ENCODE results near the gene EEFSEC. TPM values are rescaled to one million over a fixed set of nuclear protein-coding genes. Genes with fewer than 3 reads are reported as not detected.

EEFSEC gene
- total and polyA plus RNA-seq, 7 experiments from 2014 or later = 17.3 to 31.4 (median 18.3) TPM

GRCh38 chr3:128170866-128171516, 17.7 kb downstream of the EEFSEC start:
- H3K27me3 Mint-ChIP-seq = no peaks in the 10 kb centered on the region
- intact Hi-C loops (cut with micrococcal nuclease) = loop anchor here in 1 of 2 donors (1.0 kb wide), 1 partner anchor 151 kb away; no protein-coding TSS in a partner anchor
- peaks cover 4 to 69% (median 50%) of the 10 kb centered on the region in 7 donors for H3K4me1 Mint-ChIP-seq

DNA sequence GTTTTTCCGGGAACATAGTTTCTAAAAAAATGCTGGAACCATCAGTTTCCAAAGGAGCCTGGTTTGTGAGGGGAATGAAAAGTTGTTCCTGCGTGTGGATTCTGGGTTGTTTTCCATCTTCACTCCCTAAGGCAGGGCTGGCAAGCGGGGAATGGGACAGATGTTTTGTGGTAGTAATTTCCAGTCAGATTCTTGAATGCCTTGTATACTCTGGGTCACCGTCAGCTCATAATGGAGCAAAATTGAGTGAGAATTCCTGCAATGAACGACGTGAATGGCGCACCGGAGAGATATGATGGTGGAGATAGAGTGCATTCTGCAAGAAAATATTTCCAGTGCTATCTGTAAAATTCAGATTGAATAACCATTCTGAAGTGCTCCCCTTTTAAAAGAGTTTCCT, 19.9 kb downstream of the EEFSEC start:
- Mint-ChIP-seq H3K27me3 (no peaks in the 10 kb centered on the region), H3K36me3 (no peaks in the 10 kb centered on the region), H3K4me1 (peaks cover 4 to 69% (median 50%) of the 10 kb centered on the region in 7 donors), H3K4me3 (no peak overlapping the region), H3K9me3 (no peaks in the 10 kb centered on the region), H3K27ac (peak overlapping the region in 2 of 9 donors; percentile 11 to 31)
- POLR2A ChIA-PET = no interaction called here
- Histone ChIP-seq H3K4me1 (ENCODE audit: control insufficient read depth in 2 of 2, insufficient read depth in 2 of 2, low read length in 2 of 2) (peaks cover 0 to 18% of the 10 kb centered on the region in 2 donors), H3K27ac (ENCODE audit: low read depth, low read length) (no peak overlapping the region), H3K4me3 (ENCODE audit: low read length) (no peak overlapping the region), H3K27me3 (ENCODE audit: control insufficient read depth in 2 of 2, insufficient read depth in 2 of 2, low read length in 2 of 2) (no peaks in the 10 kb centered on the region), H3K9me3 (ENCODE audit: control insufficient read depth in 2 of 3, low read length in 3 of 3) (no peaks in the 10 kb centered on the region), H3K36me3 (ENCODE audit: control insufficient read depth in 2 of 3, insufficient read depth in 3 of 3, low read length in 3 of 3) (no peaks in the 10 kb centered on the region)
- intact Hi-C loops (cut with micrococcal nuclease) = no loop called here
- CTCF ChIA-PET = interaction anchor here (2.3 kb wide), 1 partner anchor 149 kb away, joined by 11 read pairs; no protein-coding TSS in a partner anchor
- ATAC-seq (no peak), DNase-seq (no peak)

More at GRCh38 chr3:128170866-128171516, 17.7 kb downstream of the EEFSEC start:
- ChIA-PET CTCF (interaction anchor here (0.6 kb wide), 1 partner anchor 127 kb away, joined by 5 read pairs; no protein-coding TSS in a partner anchor), POLR2A (interaction anchor here (0.6 kb wide), 1 partner anchor 1112 kb away, joined by 3 read pairs; no protein-coding TSS in a partner anchor)
- Histone ChIP-seq H3K36me3 (ENCODE audit: control insufficient read depth in 2 of 3, insufficient read depth in 3 of 3, low read length in 3 of 3) (no peaks in the 10 kb centered on the region), H3K27ac (ENCODE audit: low read depth, low read length) (no peak overlapping the region), H3K4me1 (ENCODE audit: control insufficient read depth in 2 of 2, insufficient read depth in 2 of 2, low read length in 2 of 2) (peaks cover 0 to 13% of the 10 kb centered on the region in 2 donors), H3K27me3 (ENCODE audit: control insufficient read depth in 2 of 2, insufficient read depth in 2 of 2, low read length in 2 of 2) (no peaks in the 10 kb centered on the region), H3K9me3 (ENCODE audit: control insufficient read depth in 2 of 3, low read length in 3 of 3) (no peaks in the 10 kb centered on the region), H3K4me3 (ENCODE audit: low read length) (no peak overlapping the region)
- DNase-seq (peak in 3 of 9 donors; percentile 10 to 16 (median 11)), ATAC-seq (peak; percentile 57)
- peak overlapping the region in 2 of 9 donors; percentile 58 to 86 for H3K27ac Mint-ChIP-seq
- H3K4me3 Mint-ChIP-seq = no peak overlapping the region
- peaks cover 0 to 9% (median 8%) of the 10 kb centered on the region in 5 donors for H3K36me3 Mint-ChIP-seq
- H3K9me3 Mint-ChIP-seq = no peaks in the 10 kb centered on the region

GRCh38 chr3:128173849-128174248, 20.6 kb downstream of the EEFSEC start:
- peak overlapping the region in 6 of 9 donors; percentile 11 to 82 (median 30) for H3K27ac Mint-ChIP-seq
- DNase-seq = no peak
- peaks cover 0 to 18% of the 10 kb centered on the region in 2 donors for H3K4me1 ChIP-seq (ENCODE audit: control insufficient read depth in 2 of 2, insufficient read depth in 2 of 2, low read length in 2 of 2)
- ChIA-PET POLR2A (no interaction called here), CTCF (interaction anchor here (2.3 kb wide), 1 partner anchor 149 kb away, joined by 11 read pairs; no protein-coding TSS in a partner anchor)
- ATAC-seq = no peak
- no peak overlapping the region for H3K4me3 ChIP-seq (ENCODE audit: low read length)
- H3K9me3 ChIP-seq (ENCODE audit: control insufficient read depth in 2 of 3, low read length in 3 of 3) = no peaks in the 10 kb centered on the region
- H3K36me3 Mint-ChIP-seq = no peaks in the 10 kb centered on the region
- H3K4me1 Mint-ChIP-seq = peaks cover 4 to 69% (median 51%) of the 10 kb centered on the region in 7 donors
- intact Hi-C loops (cut with micrococcal nuclease) = no loop called here
- no peaks in the 10 kb centered on the region for H3K9me3 Mint-ChIP-seq
- no peaks in the 10 kb centered on the region for H3K27me3 Mint-ChIP-seq
- H3K36me3 ChIP-seq (ENCODE audit: control insufficient read depth in 2 of 3, insufficient read depth in 3 of 3, low read length in 3 of 3) = no peaks in the 10 kb centered on the region
- H3K27ac ChIP-seq (ENCODE audit: low read depth, low read length) = no peak overlapping the region
- H3K27me3 ChIP-seq (ENCODE audit: control insufficient read depth in 2 of 2, insufficient read depth in 2 of 2, low read length in 2 of 2) = no peaks in the 10 kb centered on the region
- H3K4me3 Mint-ChIP-seq = peak overlapping the region in 2 of 10 donors; percentile 35 to 53

DNA sequence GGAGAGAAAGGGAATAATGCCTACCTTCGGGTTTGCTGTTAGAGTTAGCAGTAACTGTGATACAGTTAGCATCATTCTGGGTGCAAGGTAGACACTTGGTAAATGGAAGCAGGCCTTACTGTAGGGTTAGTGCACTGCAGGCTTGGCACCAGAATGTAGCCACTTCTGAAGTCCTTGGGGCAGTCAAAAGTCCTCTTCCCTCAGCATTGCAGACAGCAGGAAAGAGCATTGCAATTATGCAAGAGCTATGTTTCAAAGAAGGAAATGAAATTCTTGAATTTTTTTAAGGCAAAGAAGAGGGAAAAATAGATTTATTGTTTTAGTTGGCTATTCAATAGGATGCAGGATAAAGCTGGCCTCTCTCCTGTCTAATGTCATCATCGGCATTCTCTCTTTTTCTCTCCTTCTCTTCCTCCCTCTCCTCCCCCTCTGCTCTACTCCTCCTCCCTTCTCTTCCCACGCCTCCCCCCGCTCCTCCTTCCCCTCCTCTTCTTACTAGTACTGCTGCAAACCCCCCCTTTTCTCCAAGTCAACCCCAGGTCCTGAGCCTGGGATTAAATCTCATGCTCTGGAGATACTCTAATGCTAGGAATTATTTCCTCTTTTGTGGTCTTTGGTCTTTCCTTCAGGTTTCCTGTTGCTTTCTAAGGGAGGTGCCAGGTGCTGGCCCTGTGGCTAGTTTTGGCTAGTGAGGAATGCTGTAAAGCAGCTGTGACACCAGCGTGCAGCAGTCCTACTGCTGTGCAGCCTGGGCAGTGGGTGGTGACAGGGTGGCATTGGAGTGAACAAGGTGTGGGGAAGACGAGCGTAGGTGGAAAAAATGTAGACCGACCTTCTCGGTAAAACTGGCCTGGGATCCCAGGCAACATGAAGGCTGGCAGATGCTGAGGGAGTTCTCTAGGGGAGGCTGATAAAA, 21.7 kb downstream of the EEFSEC start:
- Mint-ChIP-seq H3K4me3 (peak overlapping the region in 7 of 10 donors; percentile 0 to 77 (median 53)), H3K27me3 (no peaks in the 10 kb centered on the region), H3K36me3 (peaks cover 0 to under 1% (median 0%) of the 10 kb centered on the region in 5 donors), H3K27ac (peak overlapping the region in 4 of 9 donors; percentile 6 to 84 (median 9)), H3K4me1 (peaks cover 4 to 79% (median 61%) of the 10 kb centered on the region in 7 donors), H3K9me3 (no peaks in the 10 kb centered on the region)
- ChIA-PET CTCF (no interaction called here), POLR2A (no interaction called here)
- H3K36me3 ChIP-seq (ENCODE audit: control insufficient read depth in 2 of 3, insufficient read depth in 3 of 3, low read length in 3 of 3) = no peaks in the 10 kb centered on the region
- peaks cover 0 to 18% of the 10 kb centered on the region in 2 donors for H3K4me1 ChIP-seq (ENCODE audit: control insufficient read depth in 2 of 2, insufficient read depth in 2 of 2, low read length in 2 of 2)
- DNase-seq (no peak), ATAC-seq (no peak)
- intact Hi-C loops (cut with micrococcal nuclease) = no loop called here
- H3K9me3 ChIP-seq (ENCODE audit: control insufficient read depth in 2 of 3, low read length in 3 of 3) = no peaks in the 10 kb centered on the region
- H3K27me3 ChIP-seq (ENCODE audit: control insufficient read depth in 2 of 2, insufficient read depth in 2 of 2, low read length in 2 of 2) = no peaks in the 10 kb centered on the region
- H3K27ac ChIP-seq (ENCODE audit: low read depth, low read length) = no peak overlapping the region
- H3K4me3 ChIP-seq (ENCODE audit: low read length) = no peak overlapping the region

DNA sequence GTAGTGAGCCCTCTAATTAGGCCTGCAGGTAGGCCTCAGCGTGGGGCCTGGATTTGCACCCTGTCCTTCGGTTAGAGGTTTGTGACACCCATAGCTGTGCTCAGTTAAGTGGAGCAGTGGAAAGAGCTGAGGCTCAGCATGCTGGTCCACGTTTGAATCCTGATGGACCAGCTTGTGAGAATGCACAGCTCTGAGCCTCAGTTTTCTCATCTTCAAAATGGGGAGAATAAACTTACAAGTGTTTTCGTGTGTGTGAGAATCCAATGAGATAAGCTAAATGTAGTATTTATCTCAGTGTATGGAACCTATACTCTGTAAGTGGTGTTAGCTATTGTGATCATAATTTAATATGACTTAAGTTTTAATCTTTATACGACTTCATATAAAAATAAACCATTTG, 22.5 kb downstream of the EEFSEC start:
- Histone ChIP-seq H3K36me3 (ENCODE audit: control insufficient read depth in 2 of 3, insufficient read depth in 3 of 3, low read length in 3 of 3) (no peaks in the 10 kb centered on the region), H3K27ac (ENCODE audit: low read depth, low read length) (no peak overlapping the region), H3K4me3 (ENCODE audit: low read length) (no peak overlapping the region), H3K4me1 (ENCODE audit: control insufficient read depth in 2 of 2, insufficient read depth in 2 of 2, low read length in 2 of 2) (peaks cover 0 to 18% of the 10 kb centered on the region in 2 donors), H3K27me3 (ENCODE audit: control insufficient read depth in 2 of 2, insufficient read depth in 2 of 2, low read length in 2 of 2) (no peaks in the 10 kb centered on the region), H3K9me3 (ENCODE audit: control insufficient read depth in 2 of 3, low read length in 3 of 3) (no peaks in the 10 kb centered on the region)
- Mint-ChIP-seq H3K4me3 (peak overlapping the region in 3 of 10 donors; percentile 5 to 53 (median 34)), H3K36me3 (peaks cover 0 to 9% (median 4%) of the 10 kb centered on the region in 5 donors), H3K4me1 (peaks cover 4 to 82% (median 67%) of the 10 kb centered on the region in 7 donors), H3K27ac (peak overlapping the region in 3 of 9 donors; percentile 10 to 20 (median 17)), H3K9me3 (no peaks in the 10 kb centered on the region), H3K27me3 (no peaks in the 10 kb centered on the region)
- ChIA-PET POLR2A (interaction anchor here (0.6 kb wide), 2 partner anchors 21 to 130 kb away, joined by 4 to 5 read pairs; no protein-coding TSS in a partner anchor), CTCF (no interaction called here)
- intact Hi-C loops (cut with micrococcal nuclease) = no loop called here
- DNase-seq = no peak
- no peak for ATAC-seq

DNA sequence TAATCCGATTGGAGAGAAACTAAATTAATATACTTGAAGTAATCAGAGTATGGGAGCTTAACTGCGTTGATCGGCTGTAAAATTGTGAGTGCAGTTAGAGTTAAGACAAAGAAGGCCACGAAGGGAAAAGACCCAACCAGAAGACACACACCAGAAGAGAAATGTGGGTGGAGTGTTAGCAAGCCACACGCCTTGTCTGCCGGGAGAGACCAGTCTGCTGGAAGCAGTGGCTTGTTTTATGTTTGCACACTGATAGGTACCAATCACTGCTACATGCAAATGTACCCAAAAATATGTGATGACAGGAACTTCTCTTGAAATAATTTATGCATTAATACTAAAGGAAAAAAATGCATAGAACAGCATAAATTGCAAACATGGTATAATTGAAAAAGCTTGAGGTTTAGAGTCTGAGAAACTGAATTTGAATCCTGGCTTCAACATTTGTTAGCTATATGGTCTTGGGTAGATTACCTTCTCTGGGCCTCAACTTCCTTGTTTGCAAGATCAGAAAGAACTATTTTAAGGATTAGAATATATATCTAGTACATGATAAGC, 23.1 kb downstream of the EEFSEC start:
- Histone ChIP-seq H3K27ac (ENCODE audit: low read depth, low read length) (no peak overlapping the region), H3K36me3 (ENCODE audit: control insufficient read depth in 2 of 3, insufficient read depth in 3 of 3, low read length in 3 of 3) (no peaks in the 10 kb centered on the region), H3K27me3 (ENCODE audit: control insufficient read depth in 2 of 2, insufficient read depth in 2 of 2, low read length in 2 of 2) (no peaks in the 10 kb centered on the region), H3K4me1 (ENCODE audit: control insufficient read depth in 2 of 2, insufficient read depth in 2 of 2, low read length in 2 of 2) (peaks cover 0 to 18% of the 10 kb centered on the region in 2 donors), H3K9me3 (ENCODE audit: control insufficient read depth in 2 of 3, low read length in 3 of 3) (no peaks in the 10 kb centered on the region), H3K4me3 (ENCODE audit: low read length) (no peak overlapping the region)
- DNase-seq (peak in 4 of 9 donors; percentile 7 to 11 (median 9)), ATAC-seq (no peak)
- Mint-ChIP-seq H3K9me3 (no peaks in the 10 kb centered on the region), H3K27me3 (no peaks in the 10 kb centered on the region), H3K27ac (peak overlapping the region in 4 of 9 donors; percentile 10 to 71 (median 22)), H3K4me1 (peaks cover 6 to 82% (median 67%) of the 10 kb centered on the region in 7 donors), H3K4me3 (peak overlapping the region in 4 of 10 donors; percentile 32 to 57 (median 50)), H3K36me3 (peaks cover 0 to 13% (median 4%) of the 10 kb centered on the region in 5 donors)
- ChIA-PET POLR2A (interaction anchor here (0.9 kb wide), 1 partner anchor 140 kb away, joined by 3 read pairs; no protein-coding TSS in a partner anchor), CTCF (interaction anchor here (1.0 kb wide), 1 partner anchor 146 kb away, joined by 4 read pairs; no protein-coding TSS in a partner anchor)
- intact Hi-C loops (cut with micrococcal nuclease) = no loop called here
